NT2/D1 (cell line): ENCODE results near the gene SERPINF2.

ENCODE experiments used
- DNase-seq: peaks from one replicate; pipeline ENCODE4 v3.0.0-alpha.2; 2011; ENCODE audit warnings: low read depth, low spot score
- H3K27me3 ChIP-seq: 2 replicates; pipeline ENCODE4 v1.6.0; 2011; ENCODE audit warnings: mild to moderate bottlenecking; ENCODE audit not compliant: insufficient read length, insufficient read depth
- H3K36me3 ChIP-seq: 2 replicates; pipeline ENCODE4 v1.6.1; 2011; ENCODE audit warnings: mild to moderate bottlenecking, low read length, mixed read lengths; ENCODE audit not compliant: insufficient read depth, insufficient read length
- H3K4me1 ChIP-seq: 2 replicates; pipeline ENCODE4 v1.5.1; 2011; ENCODE audit not compliant: insufficient read depth, insufficient read length
- H3K4me3 ChIP-seq: 2 replicates; pipeline ENCODE4 v1.5.1; 2011; ENCODE audit warnings: low read depth; ENCODE audit not compliant: insufficient read length
- H3K9ac ChIP-seq: 2 replicates; pipeline ENCODE4 v1.6.0; 2011; ENCODE audit warnings: low read depth; ENCODE audit not compliant: insufficient read length
- H3K9me3 ChIP-seq: 2 replicates; pipeline ENCODE4 v1.5.1; 2011; ENCODE audit warnings: mild to moderate bottlenecking, low read length; ENCODE audit not compliant: insufficient read depth
- SUZ12 ChIP-seq: IDR thresholded peaks from 2 replicates; pipeline ENCODE4 v1.6.1; 2011; ENCODE audit not compliant: insufficient read length, insufficient read depth; ENCODE audit errors: extremely low read depth
- YY1 ChIP-seq: IDR thresholded peaks from 2 replicates; pipeline ENCODE4 v1.6.1; 2011; ENCODE audit not compliant: insufficient read length, insufficient read depth
- ZNF274 ChIP-seq: IDR thresholded peaks from 2 replicates; pipeline ENCODE4 v1.6.1; 2011; ENCODE audit warnings: mild to moderate bottlenecking, low read depth, low read length

SERPINF2 gene

DNA sequence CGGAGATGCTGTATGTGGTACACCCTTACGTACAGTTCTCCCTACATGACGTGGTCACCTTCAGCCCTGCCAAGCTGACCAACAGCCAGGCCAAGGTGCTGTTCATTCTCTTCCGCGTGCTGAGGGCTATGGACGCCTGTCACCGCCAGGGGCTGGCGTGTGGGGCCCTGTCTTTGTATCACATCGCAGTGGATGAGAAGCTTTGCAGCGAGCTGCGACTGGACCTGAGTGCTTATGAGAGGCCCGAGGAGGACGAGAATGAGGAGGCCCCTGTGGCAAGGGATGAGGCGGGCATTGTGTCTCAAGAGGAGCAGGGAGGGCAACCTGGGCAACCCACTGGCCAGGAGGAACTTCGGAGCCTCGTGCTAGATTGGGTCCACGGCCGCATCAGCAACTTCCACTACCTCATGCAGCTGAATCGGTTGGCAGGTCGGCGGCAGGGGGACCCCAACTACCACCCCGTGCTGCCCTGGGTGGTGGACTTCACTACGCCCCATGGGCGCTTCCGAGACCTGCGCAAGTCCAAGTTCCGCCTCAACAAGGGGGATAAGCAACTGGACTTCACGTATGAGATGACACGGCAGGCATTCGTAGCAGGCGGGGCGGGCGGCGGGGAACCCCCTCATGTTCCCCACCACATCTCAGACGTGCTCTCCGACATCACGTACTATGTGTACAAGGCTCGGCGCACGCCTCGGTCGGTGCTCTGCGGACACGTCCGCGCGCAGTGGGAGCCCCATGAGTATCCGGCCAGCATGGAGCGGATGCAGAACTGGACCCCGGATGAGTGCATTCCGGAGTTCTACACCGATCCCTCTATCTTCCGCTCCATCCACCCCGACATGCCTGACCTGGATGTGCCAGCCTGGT, 16.8 kb upstream of the SERPINF2 start:
- Histone ChIP-seq H3K4me3 (no peak overlapping the region), H3K9ac (no peak overlapping the region), H3K4me1 (peaks cover 5% of the 10 kb centered on the region), H3K27me3 (no peaks in the 10 kb centered on the region), H3K36me3 (peaks cover 28% of the 10 kb centered on the region), H3K9me3 (no peaks in the 10 kb centered on the region)
- no peak for DNase-seq
- TF ChIP-seq SUZ12: no peak
- no peak for TF ChIP-seq ZNF274
- TF ChIP-seq YY1: no peak

DNA sequence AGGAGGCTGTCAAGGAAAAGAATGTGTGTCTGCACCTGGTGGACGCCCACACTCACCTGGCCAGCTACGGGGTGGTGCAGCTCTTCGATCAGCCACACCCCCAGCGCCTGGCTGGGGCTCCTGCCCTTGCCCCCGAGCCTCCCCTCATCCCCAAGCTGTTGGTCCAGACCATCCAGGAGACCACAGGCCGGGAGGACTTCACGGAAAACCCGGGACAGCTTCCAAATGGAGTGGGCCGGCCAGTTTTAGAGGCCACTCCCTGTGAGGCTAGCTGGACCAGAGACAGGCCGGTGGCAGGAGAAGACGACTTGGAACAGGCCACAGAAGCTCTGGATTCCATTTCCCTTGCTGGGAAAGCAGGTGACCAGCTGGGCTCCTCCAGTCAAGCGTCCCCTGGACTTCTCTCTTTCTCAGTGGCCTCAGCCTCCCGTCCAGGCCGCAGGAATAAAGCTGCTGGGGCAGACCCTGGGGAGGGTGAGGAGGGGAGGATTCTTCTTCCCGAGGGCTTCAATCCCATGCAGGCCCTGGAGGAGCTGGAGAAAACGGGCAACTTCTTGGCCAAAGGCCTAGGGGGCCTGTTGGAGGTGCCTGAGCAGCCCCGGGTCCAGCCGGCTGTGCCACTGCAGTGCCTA, 15.9 kb upstream of the SERPINF2 start:
- Histone ChIP-seq H3K9me3 (no peaks in the 10 kb centered on the region), H3K36me3 (peaks cover 28% of the 10 kb centered on the region), H3K27me3 (no peaks in the 10 kb centered on the region), H3K9ac (no peak overlapping the region), H3K4me1 (peaks cover 5% of the 10 kb centered on the region), H3K4me3 (no peak overlapping the region)
- no peak for DNase-seq
- no peak for TF ChIP-seq SUZ12
- TF ChIP-seq YY1: no peak
- TF ChIP-seq ZNF274: no peak

DNA sequence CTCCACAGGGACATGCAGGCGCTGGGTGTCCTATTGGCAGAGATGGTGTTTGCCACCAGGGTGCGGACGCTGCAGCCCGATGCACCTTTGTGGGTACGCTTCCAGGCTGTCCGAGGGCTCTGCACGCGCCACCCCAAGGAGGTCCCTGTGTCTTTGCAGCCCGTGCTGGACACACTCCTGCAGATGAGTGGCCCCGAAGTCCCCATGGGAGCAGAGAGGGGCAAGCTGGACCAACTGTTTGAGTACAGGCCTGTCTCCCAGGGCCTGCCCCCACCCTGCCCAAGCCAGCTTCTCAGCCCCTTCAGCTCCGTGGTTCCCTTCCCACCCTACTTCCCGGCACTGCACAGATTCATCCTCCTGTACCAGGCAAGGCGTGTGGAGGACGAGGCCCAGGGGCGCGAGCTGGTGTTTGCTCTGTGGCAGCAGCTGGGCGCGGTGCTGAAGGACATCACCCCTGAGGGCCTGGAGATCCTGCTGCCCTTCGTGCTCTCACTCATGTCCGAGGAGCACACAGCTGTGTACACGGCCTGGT, 15.3 kb upstream of the SERPINF2 start:
- Histone ChIP-seq H3K9me3 (no peaks in the 10 kb centered on the region), H3K4me3 (no peak overlapping the region), H3K36me3 (peaks cover 28% of the 10 kb centered on the region), H3K4me1 (peaks cover 5% of the 10 kb centered on the region), H3K27me3 (no peaks in the 10 kb centered on the region), H3K9ac (no peak overlapping the region)
- no peak for DNase-seq
- no peak for TF ChIP-seq ZNF274
- TF ChIP-seq YY1: no peak
- TF ChIP-seq SUZ12: no peak

DNA sequence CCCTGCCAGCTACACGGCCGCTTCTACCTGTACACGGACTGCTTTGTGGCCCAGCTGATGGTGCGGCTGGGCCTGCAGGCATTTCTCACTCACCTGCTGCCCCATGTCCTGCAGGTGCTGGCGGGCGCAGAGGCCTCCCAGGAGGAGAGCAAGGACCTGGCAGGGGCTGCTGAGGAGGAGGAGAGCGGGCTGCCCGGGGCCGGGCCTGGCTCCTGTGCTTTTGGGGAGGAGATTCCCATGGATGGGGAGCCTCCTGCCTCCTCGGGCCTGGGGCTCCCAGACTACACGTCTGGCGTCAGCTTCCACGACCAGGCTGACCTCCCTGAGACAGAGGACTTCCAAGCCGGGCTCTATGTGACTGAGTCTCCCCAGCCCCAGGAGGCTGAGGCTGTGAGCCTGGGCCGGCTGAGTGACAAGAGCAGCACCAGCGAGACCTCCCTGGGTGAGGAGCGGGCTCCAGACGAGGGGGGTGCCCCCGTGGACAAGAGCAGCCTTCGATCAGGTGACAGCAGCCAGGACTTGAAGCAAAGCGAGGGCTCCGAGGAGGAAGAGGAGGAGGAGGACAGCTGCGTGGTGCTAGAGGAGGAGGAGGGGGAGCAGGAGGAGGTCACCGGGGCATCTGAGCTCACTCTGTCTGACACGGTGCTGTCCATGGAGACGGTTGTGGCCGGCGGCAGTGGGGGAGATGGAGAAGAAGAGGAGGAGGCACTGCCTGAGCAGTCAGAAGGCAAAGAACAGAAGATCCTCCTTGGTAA, 14.6 kb upstream of the SERPINF2 start:
- H3K4me3 ChIP-seq: no peak overlapping the region
- no peaks in the 10 kb centered on the region for H3K9me3 ChIP-seq
- H3K9ac ChIP-seq: no peak overlapping the region
- no peak for DNase-seq
- no peaks in the 10 kb centered on the region for H3K27me3 ChIP-seq
- TF ChIP-seq ZNF274 (no peak), YY1 (no peak), SUZ12 (no peak)
- peaks cover 32% of the 10 kb centered on the region for H3K36me3 ChIP-seq
- H3K4me1 ChIP-seq: peaks cover 5% of the 10 kb centered on the region

DNA sequence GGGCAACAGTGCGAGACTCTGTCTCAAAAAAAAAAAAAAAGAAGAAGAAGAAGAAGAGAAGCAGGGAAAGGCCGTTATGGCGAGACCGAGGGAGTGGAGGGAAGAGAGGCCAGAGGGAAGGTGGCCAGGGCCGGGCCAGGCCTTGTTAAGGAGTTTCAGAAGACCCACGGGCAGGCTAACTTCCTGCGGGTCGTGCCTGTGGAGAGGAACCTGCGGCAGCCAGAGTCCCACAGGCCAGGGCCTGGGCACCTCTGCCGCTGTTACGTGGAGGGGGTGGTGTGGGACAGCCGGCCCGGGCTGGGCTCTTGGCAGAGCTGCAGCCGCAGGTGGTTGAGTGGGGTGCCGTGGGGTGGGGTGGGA, 12.7 kb upstream of the SERPINF2 start:
- TF ChIP-seq YY1: no peak
- TF ChIP-seq ZNF274: no peak
- TF ChIP-seq SUZ12: no peak
- peaks cover 40% of the 10 kb centered on the region for H3K36me3 ChIP-seq
- no peaks in the 10 kb centered on the region; the same call in 1 of the 2 replicates for H3K9me3 ChIP-seq
- no peak overlapping the region for H3K4me3 ChIP-seq
- H3K9ac ChIP-seq: no peak overlapping the region
- no peak for DNase-seq
- H3K4me1 ChIP-seq: peaks cover 4% of the 10 kb centered on the region
- H3K27me3 ChIP-seq: no peaks in the 10 kb centered on the region

DNA sequence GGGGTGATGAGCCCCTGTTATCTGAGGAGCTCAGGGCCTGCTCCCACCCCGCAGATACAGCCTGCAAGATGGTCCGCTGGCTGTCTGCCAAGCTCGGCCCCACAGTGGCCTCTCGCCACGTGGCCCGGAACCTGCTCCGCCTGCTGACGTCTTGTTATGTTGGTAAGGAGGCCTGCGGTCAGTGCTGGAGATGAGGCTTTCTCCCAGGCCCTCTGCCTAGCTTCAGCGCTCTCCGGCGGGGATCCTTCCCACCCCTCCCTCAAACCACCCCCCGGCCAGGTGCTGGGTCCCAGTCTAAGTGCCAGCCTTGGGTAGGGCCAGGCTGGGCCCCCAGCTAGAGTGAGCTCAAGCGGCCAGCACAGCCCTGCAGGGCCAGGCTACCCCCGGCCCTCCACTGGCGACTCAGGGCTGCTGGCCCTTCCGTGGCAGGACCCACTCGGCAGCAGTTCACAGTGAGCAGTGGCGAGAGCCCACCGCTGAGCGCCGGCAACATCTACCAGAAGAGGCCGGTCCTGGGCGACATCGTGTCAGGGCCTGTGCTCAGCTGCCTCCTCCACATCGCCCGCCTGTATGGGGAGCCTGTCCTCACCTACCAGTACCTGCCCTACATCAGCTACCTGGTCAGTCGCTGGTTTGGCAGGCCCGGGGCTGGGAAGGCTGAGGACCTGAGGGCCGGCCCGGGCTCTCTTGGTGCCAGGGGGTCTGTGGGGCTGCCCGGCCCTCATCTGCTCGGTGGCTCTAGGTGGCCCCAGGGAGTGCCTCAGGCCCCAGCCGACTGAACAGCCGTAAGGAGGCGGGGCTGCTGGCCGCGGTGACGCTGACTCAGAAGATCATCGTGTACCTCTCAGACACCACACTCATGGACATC, 12.1 kb upstream of the SERPINF2 start:
- H3K4me3 ChIP-seq: no peak overlapping the region
- no peak overlapping the region for H3K9ac ChIP-seq
- TF ChIP-seq ZNF274 (no peak), SUZ12 (no peak), YY1 (no peak)
- H3K27me3 ChIP-seq: no peaks in the 10 kb centered on the region
- no peaks in the 10 kb centered on the region; the same call in 1 of the 2 replicates for H3K9me3 ChIP-seq
- no peak for DNase-seq
- no peaks in the 10 kb centered on the region for H3K4me1 ChIP-seq
- peaks cover 40% of the 10 kb centered on the region for H3K36me3 ChIP-seq
